ENCODE results near the gene RAB11FIP4. TPM values are rescaled to one million over a fixed set of nuclear protein-coding genes. Genes with fewer than 3 reads are reported as not detected.

The RAB11FIP4 gene
- total RNA-seq, 1 experiment from 2014 or later: 54.9 TPM

DNA sequence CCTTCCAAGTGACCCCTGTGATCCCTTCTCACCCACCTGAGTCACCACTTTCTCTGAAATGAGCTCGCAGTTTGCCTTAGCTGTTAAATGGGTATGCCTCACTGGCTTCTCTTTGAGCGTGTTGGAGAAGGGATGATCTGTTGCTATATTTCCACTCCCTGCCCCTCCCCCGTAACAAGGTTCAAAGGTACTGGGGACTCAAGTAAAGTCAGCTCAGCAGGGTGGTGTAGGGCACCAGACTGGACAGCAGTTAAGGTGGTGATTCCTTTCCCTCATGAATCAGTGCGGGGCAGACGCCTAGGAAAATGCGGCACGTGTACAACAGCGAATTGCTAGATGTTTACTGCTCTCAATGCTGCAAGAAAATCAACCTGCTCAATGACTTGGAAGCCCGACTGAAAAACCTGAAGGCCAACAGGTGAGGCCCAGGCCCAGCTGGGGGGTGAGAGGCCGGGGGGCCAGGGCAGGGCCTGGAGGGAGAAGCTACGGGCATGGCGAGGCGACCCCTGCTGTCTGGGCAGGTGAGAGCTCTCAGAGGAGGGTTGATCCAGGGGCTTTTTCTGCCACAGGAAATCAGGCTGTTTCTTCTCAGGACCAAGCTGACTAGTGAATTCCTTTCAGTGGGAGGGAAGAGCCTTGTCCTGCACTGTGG, 130.3 kb downstream of the RAB11FIP4 start (continued):
- TF ChIP-seq, protein P1, sequence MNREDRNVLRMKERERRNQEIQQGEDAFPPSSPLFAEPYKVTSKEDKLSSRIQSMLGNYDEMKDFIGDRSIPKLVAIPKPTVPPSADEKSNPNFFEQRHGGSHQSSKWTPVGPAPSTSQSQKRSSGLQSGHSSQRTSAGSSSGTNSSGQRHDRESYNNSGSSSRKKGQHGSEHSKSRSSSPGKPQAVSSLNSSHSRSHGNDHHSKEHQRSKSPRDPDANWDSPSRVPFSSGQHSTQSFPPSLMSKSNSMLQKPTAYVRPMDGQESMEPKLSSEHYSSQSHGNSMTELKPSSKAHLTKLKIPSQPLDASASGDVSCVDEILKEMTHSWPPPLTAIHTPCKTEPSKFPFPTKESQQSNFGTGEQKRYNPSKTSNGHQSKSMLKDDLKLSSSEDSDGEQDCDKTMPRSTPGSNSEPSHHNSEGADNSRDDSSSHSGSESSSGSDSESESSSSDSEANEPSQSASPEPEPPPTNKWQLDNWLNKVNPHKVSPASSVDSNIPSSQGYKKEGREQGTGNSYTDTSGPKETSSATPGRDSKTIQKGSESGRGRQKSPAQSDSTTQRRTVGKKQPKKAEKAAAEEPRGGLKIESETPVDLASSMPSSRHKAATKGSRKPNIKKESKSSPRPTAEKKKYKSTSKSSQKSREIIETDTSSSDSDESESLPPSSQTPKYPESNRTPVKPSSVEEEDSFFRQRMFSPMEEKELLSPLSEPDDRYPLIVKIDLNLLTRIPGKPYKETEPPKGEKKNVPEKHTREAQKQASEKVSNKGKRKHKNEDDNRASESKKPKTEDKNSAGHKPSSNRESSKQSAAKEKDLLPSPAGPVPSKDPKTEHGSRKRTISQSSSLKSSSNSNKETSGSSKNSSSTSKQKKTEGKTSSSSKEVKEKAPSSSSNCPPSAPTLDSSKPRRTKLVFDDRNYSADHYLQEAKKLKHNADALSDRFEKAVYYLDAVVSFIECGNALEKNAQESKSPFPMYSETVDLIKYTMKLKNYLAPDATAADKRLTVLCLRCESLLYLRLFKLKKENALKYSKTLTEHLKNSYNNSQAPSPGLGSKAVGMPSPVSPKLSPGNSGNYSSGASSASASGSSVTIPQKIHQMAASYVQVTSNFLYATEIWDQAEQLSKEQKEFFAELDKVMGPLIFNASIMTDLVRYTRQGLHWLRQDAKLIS (CRISPR knock-in tag; IDR thresholded peaks at IDR 0.05; ENCODE audit: borderline replicate concordance): no peak
- TF ChIP-seq ZBTB21 (CRISPR knock-in tag; IDR thresholded peaks at IDR 0.05; ENCODE audit: borderline replicate concordance) (no peak), SP1 (CRISPR knock-in tag; conservative IDR thresholded peaks at IDR 0.05) (no peak), EMX1 (CRISPR knock-in tag; IDR thresholded peaks at IDR 0.05) (no peak)

DNA sequence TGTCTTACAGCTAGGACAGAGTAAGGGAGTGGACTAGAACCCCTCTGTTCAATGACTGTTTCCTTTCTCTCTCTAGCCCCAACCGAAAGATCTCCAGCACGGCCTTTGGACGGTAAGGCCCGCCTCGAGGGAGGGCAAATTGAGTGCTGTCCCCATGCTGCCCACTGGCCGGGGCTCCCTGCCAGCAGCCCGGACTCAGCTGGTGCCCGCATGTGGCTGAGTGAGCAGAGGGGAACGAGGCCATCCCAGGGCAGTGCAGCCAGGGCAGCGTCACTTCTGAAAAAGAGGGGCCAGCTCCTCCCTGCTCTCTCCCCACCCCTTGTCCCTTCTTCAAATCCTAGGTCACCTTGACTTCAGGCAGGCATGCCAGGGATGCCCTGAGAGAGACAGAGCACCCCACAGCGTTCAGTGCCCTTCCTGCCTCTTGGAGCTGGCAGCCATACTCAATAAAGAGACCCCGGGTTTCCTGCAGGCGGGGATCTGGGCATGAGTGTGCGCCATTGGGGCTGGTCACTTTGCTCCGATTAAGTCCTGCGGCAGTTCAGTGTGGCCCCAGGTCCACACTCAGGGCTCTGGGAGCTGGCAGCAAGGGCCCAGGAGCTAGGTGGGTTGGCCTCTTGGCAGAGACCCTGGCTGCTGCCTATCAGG, 130.9 kb downstream of the RAB11FIP4 start:
- peaks cover 4% of the 10 kb centered on the region; the same call in 1 of the 2 replicates for H3K4me1 Mint-ChIP-seq
- TF ChIP-seq FOXP1 (CRISPR knock-in tag; IDR thresholded peaks at IDR 0.05; ENCODE audit: borderline replicate concordance) (no peak), RELA (CRISPR knock-in tag; IDR thresholded peaks at IDR 0.05; ENCODE audit: borderline replicate concordance) (no peak), RORB (CRISPR knock-in tag; IDR thresholded peaks at IDR 0.05) (no peak), ZNF263 (CRISPR knock-in tag; IDR thresholded peaks at IDR 0.05; ENCODE audit: low read depth) (no peak), ERG (CRISPR knock-in tag; IDR thresholded peaks at IDR 0.05) (no peak), FOXP4 (CRISPR knock-in tag; IDR thresholded peaks at IDR 0.05) (no peak), ZNF232 (CRISPR knock-in tag; IDR thresholded peaks at IDR 0.05) (no peak), CTCF (IDR thresholded peaks at IDR 0.05) (no peak), ELF4 (CRISPR knock-in tag; IDR thresholded peaks at IDR 0.05; ENCODE audit: low read depth) (no peak), SOX15 (CRISPR knock-in tag; IDR thresholded peaks at IDR 0.05) (no peak), SMAD4 (CRISPR knock-in tag; IDR thresholded peaks at IDR 0.05) (no peak), FOXJ3 (CRISPR knock-in tag; IDR thresholded peaks at IDR 0.05; ENCODE audit: borderline replicate concordance) (no peak), CREB1 (CRISPR knock-in tag; IDR thresholded peaks at IDR 0.05) (no peak)
- TF ChIP-seq, protein P2, sequence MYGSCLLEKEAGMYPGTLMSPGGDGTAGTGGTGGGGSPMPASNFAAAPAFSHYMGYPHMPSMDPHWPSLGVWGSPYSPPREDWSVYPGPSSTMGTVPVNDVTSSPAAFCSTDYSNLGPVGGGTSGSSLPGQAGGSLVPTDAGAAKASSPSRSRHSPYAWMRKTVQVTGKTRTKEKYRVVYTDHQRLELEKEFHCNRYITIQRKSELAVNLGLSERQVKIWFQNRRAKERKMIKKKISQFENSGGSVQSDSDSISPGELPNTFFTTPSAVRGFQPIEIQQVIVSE (CRISPR knock-in tag; IDR thresholded peaks at IDR 0.05; ENCODE audit: borderline replicate concordance): no peak
- POLR2A ChIA-PET: interaction anchor here (0.6 to 1.2 kb wide), 2 partner anchors 13 to 34 kb away, joined by 3 read pairs; no protein-coding TSS in a partner anchor
- H3K27me3 Mint-ChIP-seq (ENCODE audit: low read depth): no peaks in the 10 kb centered on the region
- peaks cover 52% of the 10 kb centered on the region for H3K36me3 Mint-ChIP-seq
- peaks cover 12% of the 10 kb centered on the region; the same call in 1 of the 2 replicates for H3K9me3 Mint-ChIP-seq
- no peak for ATAC-seq
- no peak for DNase-seq (ENCODE audit: low spot score)
- CTCF ChIA-PET: interaction anchor here (0.8 to 5.7 kb wide), 7 partner anchors 23 to 320 kb away, joined by 3 to 49 read pairs (median 5); no protein-coding TSS in a partner anchor
- no peak overlapping the region for H3K4me3 Mint-ChIP-seq
- no peak overlapping the region for H3K27ac Mint-ChIP-seq

Data from WTC11 (cell line).